Calu3 (cell line): ENCODE results near the gene DMKN. TPM values are rescaled to one million over a fixed set of nuclear protein-coding genes. Genes with fewer than 3 reads are reported as not detected.
"Not testable (repeated sequence)": the region's sequence is repeated elsewhere in the genome, so short reads cannot be mapped to it uniquely, and the experiment has no call there.

Source experiments
- BruUV-seq: library from RNA; stranded (reverse); fragments of 400-500 nt; replicated peaks from 2 replicates; lab custom pipeline; 2021; lab: Mats Ljungman, UMichigan
- CTCF ChIA-PET: fragments of 300-600 bp; sonication (Branson Sonifier 250); formaldehyde crosslinking; loops from one replicate; lab custom pipeline; 2022; ENCODE audit warnings: antibody characterized with exemption; lab: Charles Lee
- DNase-seq: peaks from one replicate; pipeline ENCODE4 v3.0.0; 2022
- H3K27ac Mint-ChIP-seq: one replicate; pipeline ENCODE4 v1.8.0; 2022; ENCODE audit warnings: mixed read lengths; ENCODE audit not compliant: unreplicated experiment
- H3K27me3 Mint-ChIP-seq: one replicate; pipeline ENCODE4 v1.8.0; 2022; ENCODE audit warnings: mixed read lengths; ENCODE audit not compliant: unreplicated experiment
- H3K36me3 Mint-ChIP-seq: one replicate; pipeline ENCODE4 v1.8.0; 2022; ENCODE audit warnings: mild to moderate bottlenecking, moderate library complexity, mixed read lengths; ENCODE audit not compliant: insufficient read depth, unreplicated experiment
- H3K4me1 Mint-ChIP-seq: one replicate; pipeline ENCODE4 v1.8.0; 2022; ENCODE audit warnings: mild to moderate bottlenecking, low read depth, mixed read lengths; ENCODE audit not compliant: unreplicated experiment
- H3K4me3 Mint-ChIP-seq: one replicate; pipeline ENCODE4 v1.8.0; 2022; ENCODE audit warnings: mild to moderate bottlenecking, low read depth, moderate library complexity, mixed read lengths; ENCODE audit not compliant: unreplicated experiment
- H3K9me3 Mint-ChIP-seq: one replicate; pipeline ENCODE4 v1.8.0; 2022; ENCODE audit warnings: low read depth, mixed read lengths; ENCODE audit not compliant: unreplicated experiment
- intact Hi-C: fragments of 100-400 bp; cut with micrococcal nuclease; formaldehyde crosslinking; loops from one replicate; pipeline ENCODE4 v1.10.0; 2022; ENCODE audit not compliant: unreplicated experiment
- total RNA-seq: library from RNA; stranded (reverse); gene quantifications from 2 replicates; pipeline ENCODE4 v1.2.3, GENCODE V29; 2022
- TF ChIP-seq, protein P1 (sequence below): fragments of 200-600 bp; IDR thresholded peaks from one replicate; pipeline ENCODE4 v1.8.0; 2022; ENCODE audit warnings: antibody characterized with exemption; ENCODE audit not compliant: unreplicated experiment

The DMKN gene
- total RNA-seq, 1 experiment from 2014 or later, result 224 TPM

DNA sequence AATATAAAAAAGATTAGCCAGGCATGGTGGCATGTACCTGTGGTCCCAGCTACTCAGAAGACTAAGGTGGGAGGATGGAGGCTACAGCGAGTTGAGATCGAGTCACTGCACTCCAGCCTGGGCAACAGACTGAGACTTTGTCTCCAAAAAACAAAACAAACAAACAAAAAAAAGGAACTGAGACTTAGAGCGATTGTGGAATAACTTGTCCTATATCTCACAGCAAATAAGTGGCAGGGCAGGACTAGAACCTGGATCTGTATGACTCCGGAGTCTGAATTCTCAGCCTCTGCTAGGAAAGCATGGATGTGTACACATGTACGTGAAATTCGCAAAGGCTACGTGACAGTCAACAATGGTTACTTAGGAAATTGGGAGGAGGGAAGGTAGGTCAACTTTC, 43.3 kb downstream of the DMKN start:
- TF ChIP-seq, protein P1, sequence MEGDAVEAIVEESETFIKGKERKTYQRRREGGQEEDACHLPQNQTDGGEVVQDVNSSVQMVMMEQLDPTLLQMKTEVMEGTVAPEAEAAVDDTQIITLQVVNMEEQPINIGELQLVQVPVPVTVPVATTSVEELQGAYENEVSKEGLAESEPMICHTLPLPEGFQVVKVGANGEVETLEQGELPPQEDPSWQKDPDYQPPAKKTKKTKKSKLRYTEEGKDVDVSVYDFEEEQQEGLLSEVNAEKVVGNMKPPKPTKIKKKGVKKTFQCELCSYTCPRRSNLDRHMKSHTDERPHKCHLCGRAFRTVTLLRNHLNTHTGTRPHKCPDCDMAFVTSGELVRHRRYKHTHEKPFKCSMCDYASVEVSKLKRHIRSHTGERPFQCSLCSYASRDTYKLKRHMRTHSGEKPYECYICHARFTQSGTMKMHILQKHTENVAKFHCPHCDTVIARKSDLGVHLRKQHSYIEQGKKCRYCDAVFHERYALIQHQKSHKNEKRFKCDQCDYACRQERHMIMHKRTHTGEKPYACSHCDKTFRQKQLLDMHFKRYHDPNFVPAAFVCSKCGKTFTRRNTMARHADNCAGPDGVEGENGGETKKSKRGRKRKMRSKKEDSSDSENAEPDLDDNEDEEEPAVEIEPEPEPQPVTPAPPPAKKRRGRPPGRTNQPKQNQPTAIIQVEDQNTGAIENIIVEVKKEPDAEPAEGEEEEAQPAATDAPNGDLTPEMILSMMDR, result no peak
- CTCF ChIA-PET, result interaction anchor here (0.5 to 2.8 kb wide), 4 partner anchors 50 to 143 kb away, joined by 3 to 27 read pairs (median 3); no protein-coding TSS in a partner anchor
- Mint-ChIP-seq H3K4me1 (no peaks in the 10 kb centered on the region), H3K27ac (no peak overlapping the region), H3K9me3 (no peaks in the 10 kb centered on the region), H3K4me3 (no peak overlapping the region), H3K27me3 (peaks cover 39% of the 10 kb centered on the region), H3K36me3 (no peaks in the 10 kb centered on the region)
- BruUV-seq, result no TSS peak
- DNase-seq, result no peak
- intact Hi-C loops, result no loop called here

DNA sequence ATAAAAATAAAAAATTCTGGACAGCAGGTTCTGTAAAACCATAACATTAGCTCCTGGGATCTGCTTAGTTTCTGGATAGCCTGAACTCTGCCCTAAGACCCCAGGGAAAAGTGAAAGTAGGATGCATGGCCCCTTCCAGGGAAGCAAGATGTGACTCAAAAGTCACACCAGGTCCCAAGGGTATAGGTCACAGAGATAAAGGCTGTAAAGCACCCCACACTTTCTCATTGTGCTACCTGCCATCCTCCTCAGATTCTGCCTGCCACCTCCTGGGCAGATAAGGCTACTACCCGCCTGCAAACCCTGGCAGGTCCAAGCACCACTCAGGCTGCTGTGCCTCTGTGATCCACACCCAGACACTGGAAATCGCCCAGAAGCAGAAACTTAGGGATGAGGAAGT, 44.8 kb downstream of the DMKN start:
- DNase-seq, result peak; percentile 70
- BruUV-seq, result no TSS peak
- no peak overlapping the region for H3K4me3 Mint-ChIP-seq
- CTCF ChIA-PET, result interaction anchor here (0.7 to 2.8 kb wide), 4 partner anchors 10 to 116 kb away, joined by 3 to 27 read pairs (median 14); no protein-coding TSS in a partner anchor
- H3K27ac Mint-ChIP-seq, result no peak overlapping the region
- intact Hi-C loops, result loop anchor here (1.0 to 2.0 kb wide), 2 partner anchors 48 to 116 kb away; no protein-coding TSS in a partner anchor
- no peaks in the 10 kb centered on the region for H3K9me3 Mint-ChIP-seq
- TF ChIP-seq, protein P1, result peak; percentile 71
- H3K4me1 Mint-ChIP-seq, result no peaks in the 10 kb centered on the region
- peaks cover 45% of the 10 kb centered on the region for H3K27me3 Mint-ChIP-seq
- no peaks in the 10 kb centered on the region for H3K36me3 Mint-ChIP-seq

DNA sequence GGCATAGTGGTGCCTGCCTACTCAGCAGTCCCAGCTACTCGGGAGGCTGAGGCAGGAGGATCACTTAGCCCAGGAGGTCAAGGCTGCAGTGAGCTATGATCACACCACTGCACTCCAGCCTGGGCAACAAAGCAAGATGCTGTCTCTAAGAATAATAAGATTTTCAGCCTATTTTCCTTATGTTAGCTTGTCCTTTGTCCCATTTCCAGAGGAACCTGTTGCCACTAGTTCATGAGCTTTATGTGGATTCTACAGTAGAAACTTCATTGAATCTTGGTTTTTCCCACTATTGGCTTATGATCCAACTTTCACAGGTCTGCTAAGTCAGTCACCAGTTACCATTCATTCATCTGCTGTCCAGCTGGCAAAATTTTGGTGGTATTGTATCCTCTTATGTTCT, 47.2 kb downstream of the DMKN start:
- TF ChIP-seq, protein P1, result no peak
- DNase-seq, result no peak
- H3K27me3 Mint-ChIP-seq, result peaks cover 48% of the 10 kb centered on the region
- no TSS peak for BruUV-seq
- no peak overlapping the region for H3K4me3 Mint-ChIP-seq
- no peaks in the 10 kb centered on the region for H3K36me3 Mint-ChIP-seq
- H3K4me1 Mint-ChIP-seq, result peaks cover 10% of the 10 kb centered on the region
- no peaks in the 10 kb centered on the region for H3K9me3 Mint-ChIP-seq
- H3K27ac Mint-ChIP-seq, result no peak overlapping the region
- CTCF ChIA-PET, result no interaction called here
- intact Hi-C loops, result no loop called here

DNA sequence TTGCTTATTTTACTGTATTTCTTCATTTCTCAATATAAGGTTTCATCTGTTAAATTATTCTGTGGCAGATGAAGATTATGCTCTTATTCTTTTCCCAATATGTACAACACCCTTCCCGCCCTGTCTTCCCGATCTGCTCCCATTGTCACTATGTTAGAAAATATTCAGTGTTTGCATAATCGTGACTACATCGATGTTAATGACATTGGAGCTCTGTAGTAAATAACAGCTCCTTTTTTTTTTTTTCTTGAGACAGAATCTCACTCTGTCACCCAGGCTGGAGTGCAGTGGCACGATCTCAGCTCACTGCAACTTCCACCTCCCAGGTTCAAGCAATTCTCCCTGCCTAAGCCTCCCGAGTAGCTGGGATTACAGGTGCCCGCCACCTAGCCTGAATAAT, 50.5 kb downstream of the DMKN start:
- H3K27ac Mint-ChIP-seq, H3K9me3 Mint-ChIP-seq, BruUV-seq, DNase-seq, H3K4me3 Mint-ChIP-seq, intact Hi-C loops, H3K36me3 Mint-ChIP-seq: not testable (repeated sequence)
- Mint-ChIP-seq H3K4me1 (peaks cover 29% of the 10 kb centered on the region), H3K27me3 (peaks cover 40% of the 10 kb centered on the region)
- CTCF ChIA-PET, result interaction anchor here (1.4 kb wide), 1 partner anchor 110 kb away, joined by 6 read pairs; no protein-coding TSS in a partner anchor

DNA sequence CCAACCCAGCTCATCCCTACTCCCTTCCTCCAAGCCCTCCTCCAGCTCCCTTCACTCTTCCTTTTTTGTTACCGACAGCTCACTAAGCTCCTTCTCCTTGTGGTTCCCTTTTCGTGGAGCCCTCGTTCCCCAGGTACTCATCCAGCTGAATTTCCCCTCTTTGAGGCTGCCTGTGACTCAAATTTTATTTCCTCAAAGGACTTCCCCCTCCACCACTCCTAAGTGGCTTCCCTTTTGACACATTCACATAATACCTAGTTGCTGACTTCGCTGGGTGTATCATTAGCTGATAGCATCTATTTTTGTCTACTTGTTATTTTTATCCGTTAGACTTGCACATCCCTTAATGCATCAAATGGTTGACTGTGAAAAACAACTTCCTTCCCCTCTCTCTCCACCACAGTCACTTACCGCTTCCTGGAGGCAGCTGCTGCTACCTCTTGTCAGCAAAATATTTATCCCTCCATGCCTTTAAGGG, 50.9 kb downstream of the DMKN start:
- no peak for DNase-seq
- Mint-ChIP-seq H3K36me3 (no peaks in the 10 kb centered on the region), H3K9me3 (no peaks in the 10 kb centered on the region), H3K27ac (no peak overlapping the region), H3K27me3 (peaks cover 44% of the 10 kb centered on the region), H3K4me3 (no peak overlapping the region), H3K4me1 (peaks cover 32% of the 10 kb centered on the region)
- CTCF ChIA-PET, result interaction anchor here (1.4 kb wide), 1 partner anchor 109 kb away, joined by 6 read pairs; no protein-coding TSS in a partner anchor
- TF ChIP-seq, protein P1, result no peak
- intact Hi-C loops, result no loop called here
- BruUV-seq, result no TSS peak

DNA sequence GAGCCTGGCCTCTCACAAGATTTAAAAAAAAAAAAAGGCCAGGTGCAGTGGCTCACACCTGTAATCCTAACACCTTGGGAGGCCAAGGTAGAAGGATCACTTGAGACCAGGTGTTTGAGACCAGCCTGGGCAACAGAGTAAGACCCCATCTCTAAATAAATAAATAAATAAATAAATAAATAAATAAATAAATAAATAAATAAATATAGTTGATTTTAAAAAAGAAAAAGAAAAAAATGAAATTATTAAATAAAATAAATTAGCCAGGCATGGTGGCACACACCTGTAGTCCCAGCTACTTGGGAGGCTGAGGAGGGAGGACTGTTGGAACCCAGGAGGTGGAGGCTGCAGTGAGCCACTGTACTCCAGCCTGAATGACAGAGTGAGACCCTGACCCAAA, 51.7 kb downstream of the DMKN start:
- H3K36me3 Mint-ChIP-seq, DNase-seq, H3K9me3 Mint-ChIP-seq, intact Hi-C loops, H3K27ac Mint-ChIP-seq, BruUV-seq, H3K4me3 Mint-ChIP-seq: not testable (repeated sequence)
- Mint-ChIP-seq H3K27me3 (peaks cover 51% of the 10 kb centered on the region), H3K4me1 (peaks cover 38% of the 10 kb centered on the region)
- CTCF ChIA-PET, result interaction anchor here (1.1 to 1.4 kb wide), 2 partner anchors 30 to 109 kb away, joined by 6 to 8 read pairs; no protein-coding TSS in a partner anchor
